Smooth muscle cell (in vitro differentiated cells): Measurements from ENCODE around the gene RECQL5. TPM values are rescaled to one million over a fixed set of nuclear protein-coding genes. Genes with fewer than 3 reads are reported as not detected.

ENCODE experiments used
- DNase-seq: peaks from one replicate; lab custom pipeline; 2025; ENCODE audit not compliant: unreplicated experiment; lab: John Stamatoyannopoulos, UW
- H2AFZ ChIP-seq: fragments of 200-600 bp; sonication (generic); 2 replicates; pipeline ENCODE4 v1.6.0; 2016; ENCODE audit warnings: antibody characterized with exemption, low read depth, mild to moderate bottlenecking
- H3F3A ChIP-seq: fragments of 200-600 bp; sonication (generic); 2 replicates; pipeline ENCODE4 v1.6.0; 2017; ENCODE audit warnings: antibody characterized with exemption, low read depth
- H3K27ac ChIP-seq: fragments of 200-600 bp; sonication (generic); 2 replicates; pipeline ENCODE4 v1.5.1; 2016; ENCODE audit warnings: low read depth, mild to moderate bottlenecking
- H3K27me3 ChIP-seq: fragments of 200-600 bp; sonication (generic); 2 replicates; pipeline ENCODE4 v1.6.1; 2016; ENCODE audit warnings: low read depth, mild to moderate bottlenecking
- H3K36me3 ChIP-seq: fragments of 200-600 bp; sonication (generic); 2 replicates; pipeline ENCODE4 v1.5.1; 2016; ENCODE audit warnings: low read depth
- H3K4me1 ChIP-seq: fragments of 200-600 bp; sonication (generic); 2 replicates; pipeline ENCODE4 v1.5.1; 2016; ENCODE audit warnings: low read depth
- H3K4me2 ChIP-seq: fragments of 200-600 bp; sonication (generic); 2 replicates; pipeline ENCODE4 v1.6.0; 2016; ENCODE audit warnings: mild to moderate bottlenecking
- H3K4me3 ChIP-seq: fragments of 200-600 bp; sonication (generic); 2 replicates; pipeline ENCODE4 v1.5.1; 2016; ENCODE audit warnings: mild to moderate bottlenecking
- H3K79me2 ChIP-seq: fragments of 200-600 bp; sonication (generic); 2 replicates; pipeline ENCODE4 v1.6.0; 2016; ENCODE audit warnings: low read depth, mild to moderate bottlenecking
- H3K9ac ChIP-seq: fragments of 200-600 bp; sonication (generic); 2 replicates; pipeline ENCODE4 v1.6.0; 2016; ENCODE audit warnings: low read depth
- H3K9me3 ChIP-seq: fragments of 200-600 bp; sonication (generic); replicated peaks from 2 replicates; pipeline ENCODE4 v1.5.1; 2016; ENCODE audit warnings: low read depth
- H4K20me1 ChIP-seq: fragments of 200-600 bp; sonication (generic); 2 replicates; pipeline ENCODE4 v1.6.0; 2016; ENCODE audit warnings: low read depth
- WGBS: methylation state at CpG from one replicate; pipeline ENCODE4 v1.1.7; 2016; ENCODE audit warnings: low lambda C conversion rate; 5-methylcytosine and 5-hydroxymethylcytosine counted together
- polyA plus RNA-seq: library from polyadenylated mRNA; unstranded; fragments of >200 nt; fragmentation: Nextera tagmentation; extraction: Ambion mirVana; gene quantifications from 2 replicates; pipeline ENCODE4 v1.2.1, GENCODE V29; 2016
- total RNA-seq: library from RNA; depleted of rRNA; stranded (reverse); fragments of >200 nt; gene quantifications from 2 replicates; pipeline ENCODE4 v1.2.3, GENCODE V29; 2014
- TF ChIP-seq, protein P1 (sequence below): fragments of 200-600 bp; sonication (generic); IDR thresholded peaks from 2 replicates; pipeline ENCODE4 v1.5.1; 2017; ENCODE audit warnings: borderline replicate concordance, mild to moderate bottlenecking, antibody characterized with exemption; ENCODE audit not compliant: insufficient read depth, poor library complexity, severe bottlenecking

Gene RECQL5
- total and polyA plus RNA-seq, 2 experiments from 2014 or later = 15.7 to 38.2 TPM

DNA sequence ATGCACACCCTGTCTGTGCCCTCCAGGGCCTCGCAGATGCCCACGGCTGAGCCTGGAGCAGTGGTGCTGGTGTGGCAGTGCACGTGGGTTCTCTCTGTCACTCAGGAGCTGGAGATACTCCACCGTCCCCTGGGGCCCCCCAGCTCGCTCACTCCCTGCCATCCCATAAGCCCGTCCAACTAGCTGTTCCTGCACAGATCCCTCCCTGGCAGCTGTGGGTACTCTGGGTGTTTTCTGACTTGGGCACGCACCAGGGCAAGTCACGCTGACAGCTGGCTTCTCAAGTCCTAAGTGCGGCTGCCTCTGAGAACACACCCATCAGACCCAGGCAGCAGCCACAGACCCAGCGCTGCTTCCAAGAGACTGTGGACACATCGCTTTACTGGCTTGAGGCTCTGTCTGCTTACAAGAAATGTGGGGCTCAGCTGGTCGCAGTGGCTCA lies 28.9 kb upstream of the RECQL5 start:
- no peak overlapping the region for H2AFZ ChIP-seq
- H3K36me3 ChIP-seq = no peaks in the 10 kb centered on the region
- peak overlapping the region; percentile 79 for H3K27ac ChIP-seq
- TF ChIP-seq, protein P1, sequence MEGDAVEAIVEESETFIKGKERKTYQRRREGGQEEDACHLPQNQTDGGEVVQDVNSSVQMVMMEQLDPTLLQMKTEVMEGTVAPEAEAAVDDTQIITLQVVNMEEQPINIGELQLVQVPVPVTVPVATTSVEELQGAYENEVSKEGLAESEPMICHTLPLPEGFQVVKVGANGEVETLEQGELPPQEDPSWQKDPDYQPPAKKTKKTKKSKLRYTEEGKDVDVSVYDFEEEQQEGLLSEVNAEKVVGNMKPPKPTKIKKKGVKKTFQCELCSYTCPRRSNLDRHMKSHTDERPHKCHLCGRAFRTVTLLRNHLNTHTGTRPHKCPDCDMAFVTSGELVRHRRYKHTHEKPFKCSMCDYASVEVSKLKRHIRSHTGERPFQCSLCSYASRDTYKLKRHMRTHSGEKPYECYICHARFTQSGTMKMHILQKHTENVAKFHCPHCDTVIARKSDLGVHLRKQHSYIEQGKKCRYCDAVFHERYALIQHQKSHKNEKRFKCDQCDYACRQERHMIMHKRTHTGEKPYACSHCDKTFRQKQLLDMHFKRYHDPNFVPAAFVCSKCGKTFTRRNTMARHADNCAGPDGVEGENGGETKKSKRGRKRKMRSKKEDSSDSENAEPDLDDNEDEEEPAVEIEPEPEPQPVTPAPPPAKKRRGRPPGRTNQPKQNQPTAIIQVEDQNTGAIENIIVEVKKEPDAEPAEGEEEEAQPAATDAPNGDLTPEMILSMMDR = no peak
- no peak overlapping the region for H3K9ac ChIP-seq
- H3K79me2 ChIP-seq = peaks cover 14% of the 10 kb centered on the region
- peaks cover 22% of the 10 kb centered on the region for H3K4me1 ChIP-seq
- no peak for DNase-seq
- H3K4me2 ChIP-seq = no peak overlapping the region
- H3F3A ChIP-seq = peaks cover 11% of the 10 kb centered on the region
- H3K9me3 ChIP-seq = no peaks in the 10 kb centered on the region
- H3K4me3 ChIP-seq = no peak overlapping the region
- 93% methylated on average over 12 of the region's 12 CpGs for WGBS
- no peaks in the 10 kb centered on the region for H3K27me3 ChIP-seq
- peaks cover 52% of the 10 kb centered on the region for H4K20me1 ChIP-seq

DNA sequence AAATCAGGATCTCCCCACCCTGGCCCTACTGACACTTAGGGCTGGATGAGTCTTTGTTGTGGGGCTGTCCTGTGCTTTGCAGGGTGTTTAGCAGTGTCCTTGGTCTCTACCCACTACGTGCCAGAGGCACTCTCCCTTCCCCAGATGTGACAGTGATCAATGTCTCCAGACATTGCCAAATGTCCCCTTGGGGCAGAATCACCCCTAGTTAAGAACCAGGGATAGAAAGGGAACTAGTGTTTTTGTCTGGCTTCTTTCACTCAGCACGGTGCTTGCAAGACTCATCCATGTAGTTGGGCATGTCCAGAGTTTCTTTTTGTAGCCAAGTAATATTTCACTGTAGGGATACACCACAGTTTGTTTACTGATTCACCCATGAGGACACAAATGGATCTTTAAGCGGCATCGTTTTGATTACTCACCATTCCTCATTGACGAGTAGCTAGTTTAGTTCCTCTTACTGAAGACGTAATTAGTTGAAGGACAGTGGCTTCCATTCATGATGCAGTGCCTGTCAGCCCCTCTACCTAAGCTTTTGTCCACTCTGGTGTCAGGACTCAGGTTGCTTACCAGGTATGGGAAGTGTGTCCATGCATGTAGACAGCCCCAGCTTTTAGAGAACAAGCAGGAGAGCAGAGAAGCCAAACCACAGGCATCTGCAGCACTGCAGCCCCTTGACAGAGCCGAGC lies 28.3 kb upstream of the RECQL5 start:
- H3K27me3 ChIP-seq = no peaks in the 10 kb centered on the region
- H3K4me3 ChIP-seq = no peak overlapping the region
- H4K20me1 ChIP-seq = peaks cover 58% of the 10 kb centered on the region
- no peak overlapping the region for H2AFZ ChIP-seq
- no peaks in the 10 kb centered on the region for H3K9me3 ChIP-seq
- peaks cover 20% of the 10 kb centered on the region for H3K79me2 ChIP-seq
- no peak for DNase-seq
- peaks cover 12% of the 10 kb centered on the region for H3F3A ChIP-seq
- TF ChIP-seq, protein P1 = no peak
- peaks cover 23% of the 10 kb centered on the region for H3K4me1 ChIP-seq
- H3K27ac ChIP-seq = peak overlapping the region; percentile 79
- WGBS = 75% methylated on average over 7 of the region's 7 CpGs
- no peaks in the 10 kb centered on the region for H3K36me3 ChIP-seq
- no peak overlapping the region for H3K4me2 ChIP-seq
- H3K9ac ChIP-seq = no peak overlapping the region

DNA sequence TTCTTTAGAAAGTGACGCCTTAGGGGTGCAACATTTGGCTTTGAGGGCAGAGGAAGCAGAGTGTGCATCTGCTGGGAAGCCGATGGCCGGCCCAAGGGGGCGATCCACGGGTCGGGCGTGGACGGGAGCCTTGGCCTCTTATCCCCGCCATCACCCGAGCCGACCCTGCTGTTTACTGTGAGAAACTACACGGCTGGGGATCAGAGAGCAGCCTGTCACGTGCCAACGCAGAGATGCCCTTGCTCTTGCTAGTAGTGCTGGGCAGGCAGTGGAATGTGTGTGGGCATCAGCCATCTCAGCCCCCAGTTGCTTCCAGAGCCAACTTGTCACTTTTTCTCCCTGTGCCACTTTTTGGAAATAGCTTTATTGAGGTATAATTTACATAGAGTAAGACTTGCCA lies 27.6 kb upstream of the RECQL5 start:
- no peak for DNase-seq
- 84% methylated on average over 14 of the region's 14 CpGs for WGBS
- H3K27ac ChIP-seq = peak overlapping the region; percentile 79
- H3K9ac ChIP-seq = peak overlapping the region; percentile 20
- TF ChIP-seq, protein P1 = no peak
- no peaks in the 10 kb centered on the region for H3K36me3 ChIP-seq
- H3F3A ChIP-seq = peaks cover 16% of the 10 kb centered on the region
- H4K20me1 ChIP-seq = peaks cover 62% of the 10 kb centered on the region
- H3K9me3 ChIP-seq = no peaks in the 10 kb centered on the region
- H3K4me2 ChIP-seq = no peak overlapping the region
- no peak overlapping the region for H3K4me3 ChIP-seq
- no peak overlapping the region for H2AFZ ChIP-seq
- H3K4me1 ChIP-seq = peaks cover 23% of the 10 kb centered on the region
- H3K79me2 ChIP-seq = peaks cover 27% of the 10 kb centered on the region
- no peaks in the 10 kb centered on the region for H3K27me3 ChIP-seq
